Lower leg skin (tissue), 4 donors: ENCODE measurements around the gene FRMD8. TPM values are rescaled to one million over a fixed set of nuclear protein-coding genes. Genes with fewer than 3 reads are reported as not detected.

Experiments
- DNase-seq, 2 donors: peaks; one replicate each; pipeline ENCODE4 v3.0.0-alpha.2; 2019; ENCODE audit warnings: low spot score in 2 of 2
- H3K4me3 ChIP-seq: fragments of 200-600 bp; sonication (generic); 2 replicates; pipeline ENCODE4 v1.5.1; 2017; ENCODE audit warnings: mild to moderate bottlenecking, low read depth; ENCODE audit not compliant: poor library complexity, severe bottlenecking
- CTCF ChIP-seq, 3 donors: fragments of 450-650 bp; IDR thresholded peaks; one replicate each; pipeline ENCODE4 v1.5.1; 2016; ENCODE audit warnings: antibody characterized with exemption in 3 of 3, mild to moderate bottlenecking in 3 of 3, moderate library complexity in 2 of 3
- POLR2A ChIP-seq, 2 donors: fragments of 450-650 bp; IDR thresholded peaks; one replicate each; pipeline ENCODE4 v1.6.1; 2016 to 2017; ENCODE audit warnings: antibody characterized with exemption in 2 of 2, mild to moderate bottlenecking in 1 of 2, moderate library complexity in 1 of 2
- WGBS, 2 donors: methylation state at CpG; one replicate each; pipeline ENCODE4 v1.1.5; 2018; 5-methylcytosine and 5-hydroxymethylcytosine counted together
- intact Hi-C: fragments of 100-400 bp; cut with DNase I; formaldehyde crosslinking; loops from one replicate; pipeline ENCODE4 v1.15.0; 2023; ENCODE audit warnings: low total_unique reads
- total RNA-seq, 4 donors: library from RNA; depleted of rRNA; stranded (reverse); fragments of >200 nt; gene quantifications; one replicate each; pipeline ENCODE4 v1.1.0, GENCODE V29; 2016

The FRMD8 gene
- total RNA-seq, 4 donors from 2014 or later = 81.8 to 135 (median 112) TPM

GRCh38 chr11:65380460-65381119 lies 5.8 kb upstream of the FRMD8 start:
- intact Hi-C loops = no loop called here
- no peak for DNase-seq

GRCh38 chr11:65381716-65382032 lies 4.8 kb upstream of the FRMD8 start:
- H3K4me3 ChIP-seq = no peak overlapping the region
- no peak for DNase-seq
- TF ChIP-seq CTCF (IDR thresholded peaks at IDR 0.05) = no peak
- no peak for TF ChIP-seq POLR2A (IDR thresholded peaks at IDR 0.05)
- intact Hi-C loops = no loop called here
- WGBS, 2 donors = 0 to 3% methylated on average over 6 of the region's 6 CpGs

More at GRCh38 chr11:65380460-65381119, 5.8 kb upstream of the FRMD8 start:
- no peak overlapping the region for H3K4me3 ChIP-seq
- TF ChIP-seq POLR2A (IDR thresholded peaks at IDR 0.05) (no peak), CTCF (IDR thresholded peaks at IDR 0.05) (no peak)
- WGBS, 2 donors = 76 to 84% methylated on average over 14 to 16 of the region's 16 CpGs

DNA sequence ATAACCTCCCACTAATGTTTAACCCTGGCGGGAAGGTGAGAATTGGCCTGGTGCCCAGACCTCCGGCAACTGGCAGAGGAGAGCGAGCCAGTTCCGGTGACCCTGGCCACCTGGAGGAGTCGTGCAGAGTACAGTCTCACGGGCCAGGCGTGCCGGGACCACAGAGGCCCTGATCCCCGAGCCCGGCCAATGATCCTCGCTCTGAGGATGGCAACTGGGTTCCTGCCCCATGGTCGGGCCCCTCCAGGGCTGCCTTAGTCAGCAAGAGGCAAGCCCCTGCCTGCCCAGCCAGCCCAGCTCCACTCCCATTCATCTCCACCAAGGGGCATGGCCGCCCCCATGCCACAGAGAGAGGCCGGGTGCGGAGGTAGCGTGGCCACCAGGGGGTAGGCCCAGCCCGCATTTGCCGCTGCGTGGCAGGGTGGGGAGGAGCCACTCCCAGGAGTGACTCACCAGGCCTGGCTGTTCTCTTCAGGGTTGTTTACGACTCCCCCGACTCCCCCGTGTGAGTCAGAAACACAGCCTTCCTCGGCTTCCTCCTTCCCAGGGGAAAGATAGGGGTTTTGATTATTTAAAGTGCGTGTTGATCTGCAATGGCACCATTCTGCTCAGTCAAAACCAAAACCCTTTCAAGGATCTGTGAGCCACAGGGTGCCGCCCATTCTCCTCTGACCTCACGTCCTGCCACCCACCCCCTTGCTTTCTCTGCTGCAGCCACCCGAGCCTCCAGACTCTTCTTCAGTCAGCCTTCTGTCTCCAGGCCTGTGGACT lies 4.2 kb upstream of the FRMD8 start, which contains the start of gene SLC25A45:
Gene SLC25A45 (minus strand): TSS at position 614 of the 771 bp plus-strand sequence. CDS start 695 bp downstream, outside the sequence.
- no peak for TF ChIP-seq POLR2A (IDR thresholded peaks at IDR 0.05)
- peak in 1 of 3 donors; percentile 95 for TF ChIP-seq CTCF (IDR thresholded peaks at IDR 0.05)
- intact Hi-C loops = no loop called here
- WGBS, 2 donors = 1% methylated on average over 16 to 22 of the region's 27 CpGs
- DNase-seq = peak; percentile 94 to 98
- no peak within 1 kb of the TSS for H3K4me3 ChIP-seq

DNA sequence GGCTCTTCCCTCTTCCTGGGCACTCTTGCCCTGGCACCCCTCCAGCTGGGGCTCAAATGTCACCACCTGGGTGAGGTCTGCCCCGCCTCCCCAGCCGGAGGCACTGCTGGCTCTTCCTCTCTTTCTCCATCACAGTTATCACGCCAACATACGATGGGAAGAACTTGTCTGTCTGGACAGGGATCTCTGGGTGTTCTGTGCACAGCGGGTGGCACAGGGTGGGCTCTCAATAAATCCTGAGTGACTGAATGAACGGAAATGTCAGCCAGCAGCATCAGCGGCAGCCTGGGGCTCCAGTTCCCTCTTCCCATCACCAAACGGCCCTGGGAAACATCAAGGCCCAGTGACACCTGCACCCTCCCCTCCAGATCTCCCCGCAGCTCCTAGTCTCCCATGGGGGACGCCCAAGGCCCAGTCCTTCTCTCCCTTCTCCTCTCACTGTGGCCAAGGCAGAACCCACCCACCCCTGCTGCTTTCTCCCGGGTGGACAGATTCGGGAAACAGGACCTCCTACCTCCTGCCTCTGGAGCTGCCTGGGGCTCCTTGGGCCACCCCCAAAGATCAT lies 3.6 kb upstream of the FRMD8 start:
- intact Hi-C loops = no loop called here
- H3K4me3 ChIP-seq = no peak overlapping the region
- TF ChIP-seq CTCF (IDR thresholded peaks at IDR 0.05) = no peak
- DNase-seq = no peak
- 5 to 7% methylated on average over 12 of the region's 12 CpGs for WGBS, 2 donors

DNA sequence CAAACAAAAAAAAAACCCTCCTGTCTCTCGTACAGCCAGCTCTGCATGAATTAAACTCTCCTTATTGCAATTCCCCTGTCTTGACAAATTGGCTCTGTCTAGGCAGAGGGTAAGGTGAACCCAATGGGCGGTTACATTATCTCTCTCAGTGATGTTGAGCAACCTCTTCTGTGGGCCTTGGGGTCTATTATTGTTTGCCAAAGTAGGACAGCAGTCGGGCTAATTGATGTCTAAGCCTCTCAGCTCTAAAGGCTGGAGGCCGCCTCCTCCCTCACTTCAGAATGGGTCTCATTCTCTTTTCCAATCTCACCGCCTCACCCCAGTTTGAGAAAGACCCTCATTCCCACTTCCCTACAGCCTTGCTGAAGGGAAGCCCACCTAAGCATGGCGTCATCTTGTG lies 2.7 kb upstream of the FRMD8 start:
- TF ChIP-seq POLR2A (IDR thresholded peaks at IDR 0.05) (no peak), CTCF (IDR thresholded peaks at IDR 0.05) (no peak)
- intact Hi-C loops = no loop called here
- no peak overlapping the region for H3K4me3 ChIP-seq
- WGBS, 2 donors = 75 to 83% methylated on average over 6 of the region's 6 CpGs
- DNase-seq = no peak
